GM18861 (cell line): ENCODE data around the gene CCDC183.
A peak's percentile ranks its signal among the peaks of the same experiment; 100 is the strongest.

Source experiments
- ATAC-seq: cut with Tn5 transposase; IDR thresholded peaks from one replicate; pipeline ENCODE4 v1.9.1; 2021; ENCODE audit not compliant: unreplicated experiment

The CCDC183 gene

DNA sequence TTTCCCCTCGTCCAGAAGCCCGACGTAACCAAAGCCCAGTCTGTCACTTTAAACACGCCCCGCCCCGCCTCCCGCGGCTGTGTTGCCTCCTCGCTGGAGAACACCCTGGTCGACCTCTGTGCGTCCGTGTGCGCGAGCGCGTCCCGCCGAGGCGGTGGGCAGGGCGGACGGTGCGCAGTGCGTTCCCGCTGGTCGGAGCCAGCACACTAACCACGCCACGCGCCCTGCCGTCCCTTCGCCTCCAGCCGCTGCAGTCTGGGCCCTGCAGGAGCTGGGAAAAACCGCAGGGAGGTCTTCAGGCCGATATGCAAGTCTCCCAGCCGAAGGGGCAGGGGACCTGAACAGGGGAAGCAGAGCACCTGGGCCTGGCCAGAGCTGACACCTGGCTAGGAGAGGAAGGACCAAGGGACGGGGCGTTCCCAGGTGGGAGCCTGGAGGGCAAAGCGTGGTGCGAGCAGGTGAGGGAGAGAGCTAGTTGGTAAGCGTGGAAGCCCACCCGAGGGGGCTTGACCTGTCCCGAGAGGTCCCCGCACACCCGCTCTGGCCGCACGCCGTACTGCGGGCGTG lies 51.8 kb downstream of the CCDC183 start:
- ATAC-seq: no peak

GRCh38 chr9:136848393-136849037 lies 52.4 kb downstream of the CCDC183 start:
- no peak for ATAC-seq

DNA sequence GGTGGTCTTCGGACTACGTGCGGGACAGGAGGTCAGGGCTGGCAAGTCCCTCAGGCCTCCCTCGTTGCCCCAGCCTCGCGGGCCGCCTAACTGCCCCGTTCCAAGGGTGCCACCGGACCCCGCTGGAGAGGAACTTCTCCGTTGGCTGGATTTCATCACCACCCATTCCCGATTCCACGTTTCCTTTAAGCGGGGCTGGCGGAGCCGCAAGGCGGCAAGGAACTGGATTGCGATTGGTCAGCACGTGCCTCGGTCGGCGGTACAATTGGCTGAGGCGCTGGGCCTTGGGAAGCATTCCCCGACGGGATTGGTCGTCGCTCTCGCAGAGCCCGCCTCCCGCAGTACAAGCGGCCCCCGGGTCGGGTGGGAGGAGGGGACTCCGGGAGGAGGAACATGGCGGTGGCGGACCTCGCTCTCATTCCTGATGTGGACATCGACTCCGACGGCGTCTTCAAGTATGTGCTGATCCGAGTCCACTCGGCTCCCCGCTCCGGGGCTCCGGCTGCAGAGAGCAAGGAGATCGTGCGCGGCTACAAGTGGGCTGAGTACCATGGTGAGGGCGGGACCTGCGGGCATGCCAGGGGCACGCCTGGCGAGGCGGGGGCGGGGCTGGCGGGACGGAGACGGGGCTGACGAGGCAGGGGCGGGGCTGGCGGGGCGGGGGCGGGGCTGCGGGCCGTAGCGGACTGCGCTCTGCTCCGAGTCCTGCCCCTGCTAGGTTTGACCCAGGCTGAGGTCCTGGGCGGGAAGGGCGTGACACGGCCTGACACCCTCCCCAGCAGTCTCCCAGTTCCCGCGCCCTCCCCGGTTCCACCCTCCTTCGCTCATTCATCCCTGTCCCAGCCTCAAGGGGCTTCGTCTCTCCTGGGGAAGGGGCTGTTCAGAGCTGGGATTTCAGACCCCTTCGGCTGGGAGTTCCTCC lies 53.2 kb downstream of the CCDC183 start, which contains the start of gene PHPT1:
Gene PHPT1, plus strand, starts transcription at position 372 of the 922 bp plus-strand sequence. Its CDS starts 22 bp downstream, at position 394.
- ATAC-seq: peak; percentile 71

GRCh38 chr9:136849960-136850865 lies 54.1 kb downstream of the CCDC183 start:
- no peak for ATAC-seq

DNA sequence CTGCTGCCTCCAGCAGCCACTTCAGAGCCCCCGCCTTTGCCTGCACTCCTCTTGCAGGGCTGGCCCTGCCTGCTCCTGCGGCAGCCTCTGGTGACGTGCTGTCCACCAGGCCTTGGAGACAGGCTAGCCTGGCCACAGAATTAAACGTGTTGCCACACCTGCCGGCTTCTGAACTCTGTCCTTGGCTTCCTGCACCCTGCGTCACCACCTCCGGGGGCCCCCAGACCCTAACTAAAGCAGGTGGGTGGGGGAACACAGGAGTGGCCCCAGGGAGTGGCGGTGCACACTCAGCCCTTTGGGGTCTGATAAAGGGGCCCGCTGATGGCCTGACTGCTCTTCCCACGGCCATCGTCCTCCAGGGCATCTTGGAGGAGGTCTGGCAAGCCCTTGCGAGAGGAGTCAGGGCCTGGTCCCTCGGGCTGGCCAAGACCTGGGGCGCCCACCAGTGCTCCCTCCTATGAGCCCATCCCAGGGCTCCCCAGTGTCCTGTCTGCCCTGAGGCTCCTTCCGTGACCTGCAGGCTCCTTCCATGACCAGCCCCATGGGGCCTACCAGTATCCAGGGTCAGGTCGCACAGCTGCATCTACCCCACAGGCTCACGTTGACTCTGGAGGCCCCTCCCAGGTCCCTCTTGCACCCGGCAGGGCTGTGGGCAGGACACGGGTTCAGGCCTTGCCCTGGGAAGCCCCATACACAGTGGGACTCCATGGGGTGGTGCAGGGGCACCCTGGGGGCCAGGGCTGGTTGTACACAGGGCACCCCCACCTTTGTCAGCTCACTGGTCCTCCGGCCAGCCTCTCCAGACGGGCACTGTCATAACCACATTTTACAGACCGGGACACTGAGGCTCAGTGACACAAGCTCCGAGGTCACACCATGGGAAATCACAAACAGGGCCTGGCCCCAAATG lies 55.0 kb downstream of the CCDC183 start:
- no peak for ATAC-seq

GRCh38 chr9:136851941-136852663 lies 56.0 kb downstream of the CCDC183 start, which contains the start of gene MAMDC4:
Gene MAMDC4, plus strand, starts transcription at chr9:136852346. Its CDS starts 71 bp downstream, at chr9:136852417.
- no peak for ATAC-seq

DNA sequence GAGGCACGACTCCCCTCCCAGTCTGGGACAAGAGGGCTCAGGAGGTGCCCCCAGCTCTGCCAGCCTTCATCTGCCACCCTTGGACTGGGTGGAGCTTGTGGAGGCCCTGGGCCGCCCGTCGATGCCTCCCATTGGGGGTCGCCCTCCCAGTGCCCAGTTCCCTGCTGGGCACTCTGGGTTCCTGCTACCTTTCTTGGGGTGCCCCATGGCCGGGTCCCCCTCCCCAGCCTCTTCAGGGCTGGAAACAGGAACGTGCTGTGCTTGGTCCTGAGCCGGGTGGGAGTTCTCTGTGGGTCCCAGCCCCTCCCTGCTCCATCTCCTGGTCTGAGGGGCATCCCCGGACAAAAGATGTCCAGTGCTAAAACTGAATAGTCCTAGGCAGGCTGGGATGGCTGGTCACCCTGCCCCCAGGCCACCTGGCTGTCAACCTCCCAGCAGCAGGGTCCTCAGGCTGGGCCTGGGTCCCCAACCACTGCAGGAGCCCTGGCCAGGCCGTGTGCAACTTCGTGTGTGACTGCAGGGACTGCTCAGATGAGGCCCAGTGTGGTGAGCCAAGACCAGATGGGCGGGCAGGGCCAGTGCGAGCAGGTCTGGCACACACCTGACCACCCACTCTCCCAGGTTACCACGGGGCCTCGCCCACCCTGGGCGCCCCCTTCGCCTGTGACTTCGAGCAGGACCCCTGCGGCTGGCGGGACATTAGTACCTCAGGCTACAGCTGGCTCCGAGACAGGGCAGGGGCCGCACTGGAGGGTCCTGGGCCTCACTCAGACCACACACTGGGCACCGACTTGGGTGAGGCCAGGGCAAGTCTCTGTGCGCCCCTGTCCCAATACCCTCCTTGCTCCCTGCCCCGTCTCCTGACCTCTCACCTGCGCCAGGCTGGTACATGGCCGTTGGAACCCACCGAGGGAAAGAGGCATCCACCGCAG lies 56.8 kb downstream of the CCDC183 start:
- ATAC-seq: no peak

GRCh38 chr9:136853596-136854112 lies 57.5 kb downstream of the CCDC183 start:
- no peak for ATAC-seq

DNA sequence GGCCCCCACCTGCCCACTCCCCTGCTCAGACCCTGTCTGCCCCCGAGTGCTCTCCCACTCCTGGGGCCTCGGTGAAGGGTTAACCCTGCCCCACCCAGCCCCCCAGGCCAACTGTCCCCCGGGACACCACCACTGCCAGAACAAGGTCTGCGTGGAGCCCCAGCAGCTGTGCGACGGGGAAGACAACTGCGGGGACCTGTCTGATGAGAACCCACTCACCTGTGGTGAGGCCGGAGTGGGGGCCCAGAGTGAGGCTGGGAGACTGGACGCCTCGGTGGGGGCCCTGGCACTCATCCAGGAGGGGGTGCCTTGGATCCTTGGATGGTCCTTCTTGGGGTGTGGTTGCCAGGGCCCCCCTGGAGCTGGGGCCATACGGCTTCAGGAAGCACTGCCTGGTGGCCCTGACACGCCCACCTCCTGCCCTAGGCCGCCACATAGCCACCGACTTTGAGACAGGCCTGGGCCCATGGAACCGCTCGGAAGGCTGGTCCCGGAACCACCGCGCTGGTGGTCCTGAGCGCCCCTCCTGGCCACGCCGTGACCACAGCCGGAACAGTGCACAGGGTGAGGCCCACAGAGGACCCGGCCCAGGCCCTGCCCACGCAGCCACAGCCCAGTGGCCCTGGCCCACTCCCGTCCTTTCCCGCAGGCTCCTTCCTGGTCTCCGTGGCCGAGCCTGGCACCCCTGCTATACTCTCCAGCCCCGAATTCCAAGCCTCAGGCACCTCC lies 58.1 kb downstream of the CCDC183 start:
- ATAC-seq: no peak

GRCh38 chr9:136854842-136855460 lies 58.8 kb downstream of the CCDC183 start:
- ATAC-seq: no peak

DNA sequence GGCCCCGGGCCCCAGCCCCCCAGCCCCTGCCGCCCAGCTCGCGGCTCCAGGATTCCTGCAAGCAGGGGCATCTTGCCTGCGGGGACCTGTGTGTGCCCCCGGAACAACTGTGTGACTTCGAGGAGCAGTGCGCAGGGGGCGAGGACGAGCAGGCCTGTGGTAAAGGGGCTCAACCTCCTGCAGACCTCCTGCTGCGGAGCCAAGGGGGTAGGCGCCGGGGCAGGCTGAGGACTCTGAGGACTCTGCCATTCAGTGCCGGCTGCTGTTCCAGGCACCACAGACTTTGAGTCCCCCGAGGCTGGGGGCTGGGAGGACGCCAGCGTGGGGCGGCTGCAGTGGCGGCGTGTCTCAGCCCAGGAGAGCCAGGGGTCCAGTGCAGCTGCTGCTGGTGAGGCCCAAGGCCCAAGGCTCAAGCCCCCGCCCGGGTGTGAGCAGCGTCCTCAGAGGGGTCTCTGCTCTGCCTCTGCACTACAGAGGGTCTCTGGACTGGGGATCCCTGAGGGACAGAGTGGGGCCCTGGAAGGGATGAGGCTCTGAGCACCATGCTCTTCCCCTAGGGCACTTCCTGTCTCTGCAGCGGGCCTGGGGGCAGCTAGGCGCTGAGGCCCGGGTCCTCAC lies 59.4 kb downstream of the CCDC183 start:
- ATAC-seq: no peak

GRCh38 chr9:136856079-136856476 lies 59.9 kb downstream of the CCDC183 start:
- ATAC-seq: no peak

GRCh38 chr9:136856541-136857141 lies 60.5 kb downstream of the CCDC183 start:
- ATAC-seq: no peak

DNA sequence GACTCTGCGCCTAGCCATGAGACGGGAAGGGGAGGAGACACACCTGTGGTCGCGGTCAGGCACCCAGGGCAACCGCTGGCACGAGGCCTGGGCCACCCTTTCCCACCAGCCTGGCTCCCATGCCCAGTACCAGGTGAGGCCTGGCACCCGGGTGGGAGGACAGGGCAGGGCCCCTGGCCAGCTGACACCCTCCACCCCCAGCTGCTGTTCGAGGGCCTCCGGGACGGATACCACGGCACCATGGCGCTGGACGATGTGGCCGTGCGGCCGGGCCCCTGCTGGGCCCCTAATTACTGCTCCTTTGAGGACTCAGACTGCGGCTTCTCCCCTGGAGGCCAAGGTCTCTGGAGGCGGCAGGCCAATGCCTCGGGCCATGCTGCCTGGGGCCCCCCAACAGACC lies 61.0 kb downstream of the CCDC183 start:
- no peak for ATAC-seq
